Endothelial cell of umbilical vein (primary cell): ENCODE results near the gene KCNMB4. TPM values are rescaled to one million over a fixed set of nuclear protein-coding genes. Genes with fewer than 3 reads are reported as not detected.

Experiments used
- BruUV-seq: library from RNA; stranded (reverse); fragments of 400-500 nt; replicated peaks from 2 replicates; lab custom pipeline; 2021; lab: Mats Ljungman, UMichigan
- CTCF ChIA-PET: fragments of 300-600, 350-600 bp; sonication (Branson Sonifier 250); formaldehyde crosslinking; loops from one replicate; lab custom pipeline; 2021; ENCODE audit warnings: antibody characterized with exemption, inconsistent platforms; lab: Charles Lee
- POLR2A ChIA-PET: fragments of 300-600, 350-600 bp; sonication (Branson Sonifier 250); formaldehyde crosslinking; loops from one replicate; lab custom pipeline; 2021; ENCODE audit warnings: antibody characterized with exemption, inconsistent platforms; lab: Charles Lee
- DNase-seq: peaks from one replicate; pipeline ENCODE4 v3.0.0-alpha.2; 2011; ENCODE audit warnings: low read depth, low spot score
- FAIRE-seq: peaks from 2 replicates; lab custom pipeline; 2011; peaks lifted over from hg19 to GRCh38; lab: Jason Lieb, UNC
- H2AFZ ChIP-seq: 2 replicates; pipeline ENCODE4 v1.6.0; 2012; ENCODE audit warnings: low read depth, low read length, control low read depth, inconsistent platforms
- H3K27ac ChIP-seq: 2 replicates; pipeline ENCODE4 v1.5.1; 2011; ENCODE audit warnings: low read depth, mild to moderate bottlenecking, control low read depth, low read length, moderate library complexity; ENCODE audit not compliant: insufficient read depth
- H3K27me3 ChIP-seq, 2 experiments: 2 replicates each; pipeline versions ENCODE4 v1.6.0 to v1.6.1; 2011; ENCODE audit warnings: low read length in 2 of 2, mixed read lengths in 1 of 2; ENCODE audit not compliant: control insufficient read depth in 2 of 2, insufficient read depth in 2 of 2
- H3K36me3 ChIP-seq, 2 experiments: 2 replicates in 1 of 2; 3 replicates in 1 of 2; pipeline ENCODE4 v1.5.1; 2011; ENCODE audit warnings: low read length in 2 of 2, mild to moderate bottlenecking in 1 of 2, moderate library complexity in 1 of 2; ENCODE audit not compliant: control insufficient read depth in 2 of 2, insufficient read depth in 2 of 2; ENCODE audit errors: extremely low read depth in 1 of 2
- H3K4me1 ChIP-seq: 3 replicates; pipeline ENCODE4 v1.5.1; 2011; ENCODE audit warnings: mild to moderate bottlenecking, low read length; ENCODE audit not compliant: control insufficient read depth, insufficient read depth; ENCODE audit errors: extremely low read depth
- H3K4me2 ChIP-seq: 2 replicates; pipeline ENCODE4 v1.6.1; 2011; ENCODE audit warnings: low read length, control low read depth, mixed read lengths; ENCODE audit not compliant: insufficient read depth
- H3K4me3 ChIP-seq, 3 experiments: fragments of 200-600 bp in 1 of 3; sonication (generic), shearing (Covaris generic) in 1 of 3; replicated peaks in 1 of 3; 2 replicates each; pipeline ENCODE4 v1.5.1; 2011 to 2016; ENCODE audit warnings: control low read depth in 3 of 3, low read length in 3 of 3, mild to moderate bottlenecking in 2 of 3, inconsistent platforms in 1 of 3, low read depth in 1 of 3, moderate library complexity in 1 of 3; ENCODE audit not compliant: insufficient read depth in 1 of 3
- H3K79me2 ChIP-seq: 2 replicates; pipeline ENCODE4 v1.6.0; 2012; ENCODE audit warnings: low read length, inconsistent platforms; ENCODE audit not compliant: control insufficient read depth, insufficient read depth
- H3K9ac ChIP-seq: replicated peaks from 2 replicates; pipeline ENCODE3; 2011; ENCODE audit warnings: low read length, control low read depth; ENCODE audit not compliant: insufficient read depth; ENCODE audit errors: extremely low read depth
- H3K9me1 ChIP-seq: replicated peaks from 3 replicates; pipeline ENCODE4 v1.6.0; 2011; ENCODE audit warnings: mild to moderate bottlenecking, low read length; ENCODE audit not compliant: control insufficient read depth, insufficient read depth; ENCODE audit errors: extremely low read depth
- H3K9me3 ChIP-seq: replicated peaks from 2 replicates; pipeline ENCODE4 v1.5.1; 2012; ENCODE audit warnings: low read length, inconsistent platforms; ENCODE audit not compliant: control insufficient read depth, insufficient read depth
- H4K20me1 ChIP-seq: replicated peaks from 2 replicates; pipeline ENCODE3; 2011; ENCODE audit warnings: mild to moderate bottlenecking, low read length; ENCODE audit not compliant: control insufficient read depth, insufficient read depth; ENCODE audit errors: extremely low read depth
- EZH2 ChIP-seq: IDR thresholded peaks from 2 replicates; pipeline ENCODE4 v1.6.1; 2012; ENCODE audit warnings: borderline replicate concordance, low read depth, mild to moderate bottlenecking, moderate library complexity, low read length, inconsistent platforms; ENCODE audit not compliant: severe bottlenecking
- FOS ChIP-seq: IDR thresholded peaks from 2 replicates; pipeline ENCODE4 v1.6.1; 2011; ENCODE audit warnings: mild to moderate bottlenecking, low read length, moderate library complexity, borderline replicate concordance; ENCODE audit not compliant: insufficient read depth
- GATA2 ChIP-seq: IDR thresholded peaks from 2 replicates; pipeline ENCODE4 v1.7.0; 2011; ENCODE audit warnings: low read depth, mild to moderate bottlenecking, moderate library complexity, mixed read lengths, low read length; ENCODE audit not compliant: insufficient read length, insufficient read depth
- JUN ChIP-seq: IDR thresholded peaks from 2 replicates; pipeline ENCODE4 v1.6.1; 2011; ENCODE audit warnings: borderline replicate concordance, low read depth; ENCODE audit not compliant: insufficient read length, insufficient read depth
- MYC ChIP-seq: IDR thresholded peaks from one replicate; pipeline ENCODE4 v1.6.1; 2011; ENCODE audit warnings: mild to moderate bottlenecking, low read depth, low read length
- POLR2A ChIP-seq: IDR thresholded peaks from 2 replicates; pipeline ENCODE4 v1.6.1; 2012; ENCODE audit warnings: low read depth, mild to moderate bottlenecking, control low read depth, low read length
- POLR2AphosphoS5 ChIP-seq: IDR thresholded peaks from 2 replicates; pipeline ENCODE4 v1.6.1; 2012; ENCODE audit warnings: low read depth, mild to moderate bottlenecking, control low read depth, low read length, moderate library complexity; ENCODE audit not compliant: insufficient read depth
- dilution Hi-C: fragments of 300-500 bp; cut with MboI; formaldehyde crosslinking; loops from one replicate; pipeline ENCODE4 v1.15.0; 2019; ENCODE audit warnings: low sequenced_read_pairs; ENCODE audit not compliant: extremely low pct_ligation_motif_present
- intact Hi-C: fragments of 100-400 bp; cut with micrococcal nuclease; formaldehyde crosslinking; loops from one replicate; pipeline ENCODE4 v1.10.0; 2022
- polyA plus RNA-seq, 4 experiments: library from polyadenylated mRNA; depleted of rRNA in 3 of 4; stranded (reverse) in 3 of 4; unstranded in 1 of 4; fragments of >200 nt; gene quantifications; 2 replicates each; pipeline versions ENCODE4 v1.2.1 to v1.2.3, GENCODE V29; 2011 to 2012; ENCODE audit warnings: missing spikeins in 1 of 4
- total RNA-seq: library from RNA; stranded (reverse); gene quantifications from 2 replicates; pipeline ENCODE4 v1.2.3, GENCODE V29; 2021
- TF ChIP-seq, protein P1 (sequence below), 2 donors: IDR thresholded peaks; 1 replicate in 1 of 2; 2 replicates in 1 of 2; pipeline ENCODE4 v1.5.1; 2011; ENCODE audit warnings: low read length in 2 of 2, mild to moderate bottlenecking in 2 of 2, moderate library complexity in 2 of 2, control low read depth in 1 of 2, inconsistent platforms in 1 of 2, low read depth in 1 of 2; ENCODE audit not compliant: insufficient read depth in 1 of 2; ENCODE audit errors: extremely low read depth in 1 of 2
- TF ChIP-seq, protein P2 (sequence below): IDR thresholded peaks from 2 replicates; pipeline ENCODE4 v1.6.1; 2011; ENCODE audit not compliant: insufficient read depth, insufficient read length

KCNMB4 gene
- total and polyA plus RNA-seq, 2 donors (not counting 3 experiments of a cell fraction or from before 2014, with no cell fraction given): 0.97 to 2.0 TPM

DNA sequence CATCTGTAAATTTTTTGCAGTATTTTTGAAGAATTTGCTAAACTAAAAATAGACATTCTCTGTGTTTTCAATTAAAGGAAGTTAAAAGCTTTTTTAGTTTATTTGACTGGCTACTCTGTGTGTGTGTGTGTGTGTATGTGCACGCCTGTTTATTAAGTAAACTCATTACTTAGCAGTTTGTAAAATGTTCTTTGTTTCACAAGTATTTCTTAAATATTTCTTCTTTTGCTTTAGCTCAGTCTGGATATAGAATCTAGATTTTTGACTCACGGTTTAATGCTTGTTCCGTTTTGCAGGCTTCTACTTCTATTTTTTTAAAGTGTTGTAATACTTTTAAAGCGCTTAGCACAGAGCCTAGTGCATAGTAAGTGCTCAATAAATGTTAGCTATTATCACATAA, 46.5 kb upstream of the KCNMB4 start:
- H3K9me1 ChIP-seq: peaks cover 2% of the 10 kb centered on the region
- H2AFZ ChIP-seq: no peak overlapping the region
- H3K27ac ChIP-seq: no peak overlapping the region
- H3K79me2 ChIP-seq: peaks cover 29% of the 10 kb centered on the region
- no peaks in the 10 kb centered on the region for H4K20me1 ChIP-seq
- no peak overlapping the region for H3K9ac ChIP-seq
- H3K36me3 ChIP-seq: no peaks in the 10 kb centered on the region
- DNase-seq (no peak), FAIRE-seq (no peak)
- H3K4me2 ChIP-seq: no peak overlapping the region
- H3K9me3 ChIP-seq: no peaks in the 10 kb centered on the region
- intact Hi-C loops (no loop called here), dilution Hi-C loops (no loop called here)
- TF ChIP-seq FOS (no peak), POLR2A (no peak), JUN (no peak), MYC (no peak), GATA2 (no peak), EZH2 (no peak), POLR2AphosphoS5 (no peak)
- TF ChIP-seq, protein P1, sequence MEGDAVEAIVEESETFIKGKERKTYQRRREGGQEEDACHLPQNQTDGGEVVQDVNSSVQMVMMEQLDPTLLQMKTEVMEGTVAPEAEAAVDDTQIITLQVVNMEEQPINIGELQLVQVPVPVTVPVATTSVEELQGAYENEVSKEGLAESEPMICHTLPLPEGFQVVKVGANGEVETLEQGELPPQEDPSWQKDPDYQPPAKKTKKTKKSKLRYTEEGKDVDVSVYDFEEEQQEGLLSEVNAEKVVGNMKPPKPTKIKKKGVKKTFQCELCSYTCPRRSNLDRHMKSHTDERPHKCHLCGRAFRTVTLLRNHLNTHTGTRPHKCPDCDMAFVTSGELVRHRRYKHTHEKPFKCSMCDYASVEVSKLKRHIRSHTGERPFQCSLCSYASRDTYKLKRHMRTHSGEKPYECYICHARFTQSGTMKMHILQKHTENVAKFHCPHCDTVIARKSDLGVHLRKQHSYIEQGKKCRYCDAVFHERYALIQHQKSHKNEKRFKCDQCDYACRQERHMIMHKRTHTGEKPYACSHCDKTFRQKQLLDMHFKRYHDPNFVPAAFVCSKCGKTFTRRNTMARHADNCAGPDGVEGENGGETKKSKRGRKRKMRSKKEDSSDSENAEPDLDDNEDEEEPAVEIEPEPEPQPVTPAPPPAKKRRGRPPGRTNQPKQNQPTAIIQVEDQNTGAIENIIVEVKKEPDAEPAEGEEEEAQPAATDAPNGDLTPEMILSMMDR (IDR thresholded peaks at IDR 0.05; ENCODE audit: extremely low read depth in 1 of 2, insufficient read depth in 1 of 2, low read depth in 1 of 2, low read length in 2 of 2): no peak
- TF ChIP-seq, protein P2, sequence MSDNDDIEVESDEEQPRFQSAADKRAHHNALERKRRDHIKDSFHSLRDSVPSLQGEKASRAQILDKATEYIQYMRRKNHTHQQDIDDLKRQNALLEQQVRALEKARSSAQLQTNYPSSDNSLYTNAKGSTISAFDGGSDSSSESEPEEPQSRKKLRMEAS: no peak
- CTCF ChIA-PET: interaction anchor here (1.3 to 1.5 kb wide), 2 partner anchors 25 to 257 kb away, joined by 3 read pairs; no protein-coding TSS in a partner anchor
- POLR2A ChIA-PET: no interaction called here
- H3K4me3 ChIP-seq: no peak overlapping the region
- no peaks in the 10 kb centered on the region for H3K4me1 ChIP-seq
- H3K27me3 ChIP-seq: no peaks in the 10 kb centered on the region
- no TSS peak for BruUV-seq
